ENCODE measurements around the gene HERC4.
"Not testable (repeated sequence)": the region's sequence is repeated elsewhere in the genome, so short reads cannot be mapped to it uniquely, and the experiment has no call there.

The HERC4 gene

GRCh38 chr10:68082872-68083271 lies 7.8 kb upstream of the HERC4 start:
- TF ChIP-seq CTCF (IDR thresholded peaks at IDR 0.05; ENCODE audit: insufficient read depth, missing control alignments), result peak; percentile 27
- DNase-seq (ENCODE audit: insufficient read length, low spot score) (no peak), FAIRE-seq (no peak)

GRCh38 chr10:68081916-68082315 lies 6.8 kb upstream of the HERC4 start:
- no peak for TF ChIP-seq CTCF (IDR thresholded peaks at IDR 0.05; ENCODE audit: insufficient read depth, missing control alignments)
- FAIRE-seq (no peak), DNase-seq (ENCODE audit: insufficient read length, low spot score) (no peak)

- no peak for FAIRE-seq
- no peak for DNase-seq (ENCODE audit: insufficient read length, low spot score)
- TF ChIP-seq CTCF (IDR thresholded peaks at IDR 0.05; ENCODE audit: insufficient read depth, missing control alignments), result no peak
Observed at GRCh38 chr10:68080853-68081431, 5.9 kb upstream of the HERC4 start.

- no peak for FAIRE-seq
- no peak for TF ChIP-seq CTCF (IDR thresholded peaks at IDR 0.05; ENCODE audit: insufficient read depth, missing control alignments)
- no peak for DNase-seq (ENCODE audit: insufficient read length, low spot score)
Observed at GRCh38 chr10:68079434-68079833, 4.4 kb upstream of the HERC4 start.

GRCh38 chr10:68077026-68077425 lies 1.9 kb upstream of the HERC4 start:
- DNase-seq (ENCODE audit: insufficient read length, low spot score) (no peak), FAIRE-seq (no peak)
- no peak for TF ChIP-seq CTCF (IDR thresholded peaks at IDR 0.05; ENCODE audit: insufficient read depth, missing control alignments)

- DNase-seq (ENCODE audit: insufficient read length, low spot score); FAIRE-seq: not testable (repeated sequence)
Observed at GRCh38 chr10:68076081-68076480, 998 bp upstream of the HERC4 start.

- no peak for TF ChIP-seq CTCF (IDR thresholded peaks at IDR 0.05; ENCODE audit: insufficient read depth, missing control alignments)
- FAIRE-seq (no peak), DNase-seq (ENCODE audit: insufficient read length, low spot score) (no peak)
Observed at GRCh38 chr10:68075550-68076004, 494 bp upstream of the HERC4 start.

Data from D721Med (cell line).